Inferior parietal cortex (tissue), 1 donor: ENCODE measurements around the gene PNKD.

ENCODE experiments used
- DNase-seq: peaks from one replicate; pipeline ENCODE4 v3.0.0-alpha.2; 2016; ENCODE audit errors: extremely low spot score

PNKD gene

DNA sequence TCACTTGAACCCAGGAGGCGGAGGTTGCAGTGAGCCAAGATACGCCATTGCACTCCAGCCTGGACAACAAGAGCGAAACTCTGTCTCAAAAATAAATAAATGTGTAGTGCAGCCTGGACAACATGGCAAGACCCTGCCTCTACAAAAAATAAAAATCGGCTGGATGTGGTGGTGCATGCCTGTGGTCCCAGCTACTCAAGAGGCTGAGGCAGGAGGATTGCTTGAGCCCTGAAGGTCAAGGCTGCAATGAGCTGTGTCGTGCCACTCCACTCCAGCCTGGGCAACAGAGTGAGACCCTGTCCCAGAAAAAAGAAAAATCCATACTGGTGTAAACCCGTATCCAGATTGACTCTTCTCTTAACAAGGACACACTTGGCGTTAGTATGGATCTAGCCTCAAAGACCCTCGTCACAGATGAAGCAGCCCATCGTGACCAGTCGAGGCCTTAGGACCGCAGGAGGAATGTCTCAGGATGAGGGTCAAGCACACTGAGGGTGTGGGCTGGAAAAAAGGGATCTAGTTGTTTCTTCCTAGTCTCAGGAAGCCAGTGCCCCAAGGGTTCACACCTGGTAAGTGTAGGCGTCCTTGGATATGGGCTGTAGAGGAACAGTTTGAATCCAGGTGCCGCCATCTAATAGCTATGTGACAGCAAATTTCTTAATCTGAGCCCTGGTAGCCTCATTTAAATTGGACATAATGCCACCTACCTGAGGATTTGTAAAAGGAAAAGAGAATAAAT lies 13.5 kb upstream of the PNKD start:
- DNase-seq, result no peak

DNA sequence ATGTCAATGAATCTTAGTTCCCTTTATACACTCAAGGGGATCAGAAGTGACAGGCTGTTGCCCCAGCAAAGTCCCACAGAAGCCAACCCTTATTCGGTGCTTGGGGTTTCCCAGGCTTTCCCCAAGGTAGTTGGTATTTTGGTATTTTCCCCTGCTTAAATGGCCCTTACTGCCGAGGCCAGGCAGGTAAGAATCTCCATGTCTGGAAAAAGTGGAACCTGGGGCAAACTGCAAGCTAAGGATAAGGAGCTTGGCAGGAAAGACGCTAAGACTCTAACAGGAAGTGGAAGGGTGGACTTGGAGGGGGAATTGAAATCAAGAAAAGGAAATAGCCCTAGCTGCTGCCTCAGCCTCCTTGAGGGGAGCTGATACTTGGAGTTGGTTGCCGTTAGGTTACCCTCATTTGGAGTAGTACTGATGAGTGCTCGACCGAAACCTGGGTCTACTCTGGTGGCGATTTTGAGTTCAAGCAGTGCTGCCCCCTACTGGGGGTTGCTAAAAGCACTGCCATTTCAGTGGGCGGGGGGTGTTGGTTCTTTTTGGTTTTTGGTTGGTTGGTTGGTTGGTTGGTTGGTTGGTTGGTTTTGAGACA lies 12.8 kb upstream of the PNKD start:
- DNase-seq, result no peak

DNA sequence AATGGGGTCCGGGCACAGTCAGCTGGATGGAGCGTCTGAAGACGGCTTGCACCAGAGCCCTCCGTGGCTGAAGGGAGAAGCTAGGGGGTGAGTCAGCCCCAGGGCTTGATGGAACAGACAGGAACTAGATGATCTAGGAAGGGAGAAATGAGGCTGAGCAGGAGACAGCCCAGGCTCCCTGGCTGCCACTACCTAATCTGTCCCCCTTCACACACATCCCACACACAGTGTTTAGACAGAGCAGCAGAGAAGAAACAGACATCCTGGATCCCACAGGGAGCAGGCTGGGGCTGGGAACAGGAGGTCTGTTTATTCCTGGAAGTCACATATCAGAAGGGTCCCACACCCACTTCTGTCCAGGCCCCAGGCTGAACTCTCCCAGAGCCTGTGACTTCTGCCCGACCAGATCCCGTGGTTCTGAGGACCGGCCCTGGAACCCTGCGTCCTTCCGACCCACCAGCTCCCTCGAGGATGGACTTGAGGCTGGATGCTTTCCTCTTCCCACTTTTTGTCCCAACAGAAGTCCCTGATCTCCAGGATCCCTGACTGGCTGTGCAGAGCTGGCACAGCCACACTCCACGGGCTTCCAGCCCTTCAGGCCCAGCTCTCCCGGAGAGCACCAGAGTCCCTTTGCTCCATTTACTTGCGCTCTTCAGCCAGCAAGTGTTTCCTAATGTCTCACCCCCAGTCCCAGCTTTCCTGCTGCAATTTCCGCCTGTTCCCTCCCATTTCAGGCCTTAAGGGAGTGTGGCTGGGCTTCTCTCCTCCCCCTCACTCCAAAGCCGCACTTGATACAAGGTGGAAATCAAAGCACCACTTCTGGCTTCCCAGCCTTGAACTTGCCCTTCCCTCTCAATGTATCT lies 11.0 kb upstream of the PNKD start:
- no peak for DNase-seq

DNA sequence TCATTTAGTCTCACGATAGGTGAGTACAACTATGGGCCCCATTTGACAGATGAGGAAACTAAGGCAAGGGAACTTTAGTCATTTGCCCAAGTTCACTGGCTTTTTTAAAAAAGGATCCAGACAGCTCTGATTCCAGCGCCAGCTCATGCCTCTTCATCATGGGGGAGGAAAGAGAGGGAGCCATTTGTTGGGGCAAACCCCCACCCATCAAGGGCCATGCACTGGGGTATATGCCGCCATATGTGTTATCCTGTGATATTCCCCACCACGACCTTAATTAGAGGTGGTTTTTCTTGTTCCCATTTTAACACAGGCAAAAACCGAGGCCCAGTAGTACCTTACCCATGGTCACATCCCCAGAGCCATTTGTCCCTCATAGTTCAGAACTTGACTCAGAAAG lies 10.2 kb upstream of the PNKD start:
- no peak for DNase-seq

DNA sequence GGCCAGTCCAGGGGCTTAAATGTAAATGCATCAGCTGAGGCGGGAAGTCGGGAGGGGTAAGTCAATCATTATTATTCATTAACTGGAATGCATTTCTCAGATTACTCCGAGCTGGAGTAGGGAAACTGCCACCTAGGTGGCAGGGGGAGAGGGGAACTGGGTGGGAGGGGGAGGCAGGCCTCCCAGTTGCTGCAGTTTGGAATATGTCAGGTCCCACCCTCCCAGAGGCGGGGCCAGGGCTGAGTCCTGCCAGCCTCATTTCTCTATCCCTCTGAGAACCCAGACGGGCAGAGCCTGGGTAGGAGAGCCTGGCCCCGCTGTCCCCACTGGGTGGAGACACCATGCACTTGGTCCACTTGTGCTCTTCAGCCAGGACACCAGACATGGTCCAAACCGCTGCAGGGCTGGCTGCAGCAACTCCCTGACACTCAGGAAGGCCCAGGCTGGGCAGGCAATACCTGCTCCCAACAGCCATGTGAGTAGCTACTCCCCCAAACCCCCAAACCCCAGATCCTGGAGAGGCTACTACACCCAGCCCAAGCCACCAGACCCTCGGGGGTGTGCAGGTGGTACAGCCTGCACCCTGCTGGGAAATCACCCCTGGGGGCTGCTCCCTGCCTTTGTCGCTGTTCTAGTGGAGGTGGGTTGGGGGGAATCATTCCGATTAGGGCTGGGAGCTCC lies 9.4 kb upstream of the PNKD start, which contains the start of gene GPBAR1:
Gene GPBAR1 (plus strand): TSS at position 274 of the 681 bp plus-strand sequence. CDS start 1,710 bp downstream, outside the sequence.
- DNase-seq, result no peak

DNA sequence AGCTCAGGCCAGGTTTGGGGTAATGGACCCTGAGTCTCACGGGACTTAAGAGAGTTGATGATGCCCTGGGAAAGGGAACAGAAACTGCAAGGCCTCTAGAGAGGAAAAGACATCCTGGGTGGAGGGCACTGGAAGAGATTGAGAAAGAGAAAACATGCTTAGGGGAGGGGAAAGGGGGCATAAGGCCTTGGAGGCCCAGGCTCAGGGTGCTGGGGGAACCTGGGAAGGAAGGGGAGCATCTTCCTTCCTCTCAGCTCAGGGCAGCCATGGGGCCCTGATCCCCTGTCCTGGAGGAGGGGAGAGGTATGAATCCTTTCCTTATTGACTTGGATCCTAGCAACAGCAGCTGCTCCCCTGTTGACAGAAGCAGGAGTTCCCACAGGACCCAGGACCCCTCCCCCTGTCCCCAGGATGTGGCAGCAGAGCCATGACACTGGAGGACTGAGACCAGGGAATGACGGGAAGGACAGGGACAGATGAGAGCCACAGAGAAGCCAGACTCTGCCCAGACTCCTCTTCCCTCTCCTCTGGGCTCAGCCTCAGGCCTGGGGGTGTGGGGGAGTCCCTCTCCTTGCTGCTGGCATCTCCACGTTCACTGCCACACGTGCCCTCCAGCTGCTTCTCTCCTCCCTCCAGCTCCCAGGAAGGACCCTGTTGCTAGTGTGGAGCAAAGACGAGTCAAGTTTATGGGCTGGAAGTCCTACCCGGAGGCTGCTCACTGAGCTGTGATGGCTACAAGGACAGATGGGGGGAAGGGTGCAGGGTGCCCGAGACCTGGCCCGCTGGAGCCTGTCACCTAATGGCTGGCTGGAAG lies 8.7 kb upstream of the PNKD start:
- no peak for DNase-seq

DNA sequence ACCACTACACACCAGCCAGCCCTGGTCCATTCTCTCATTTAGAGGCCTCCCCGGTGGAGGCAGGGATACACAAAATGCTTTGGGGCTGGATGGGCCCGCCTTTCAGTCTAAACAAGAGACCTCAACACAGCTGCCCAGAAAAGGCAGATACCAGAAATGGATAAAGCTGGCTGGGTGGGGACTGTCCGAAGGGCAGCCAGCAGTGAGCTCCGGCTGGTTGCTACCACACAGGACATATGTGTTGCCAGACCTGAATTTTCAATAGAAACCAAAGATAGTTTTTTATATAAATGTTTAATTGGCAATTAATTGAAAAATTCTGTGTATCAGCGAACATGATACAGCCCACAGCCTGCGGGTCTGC lies 8.1 kb upstream of the PNKD start:
- DNase-seq, result no peak

DNA sequence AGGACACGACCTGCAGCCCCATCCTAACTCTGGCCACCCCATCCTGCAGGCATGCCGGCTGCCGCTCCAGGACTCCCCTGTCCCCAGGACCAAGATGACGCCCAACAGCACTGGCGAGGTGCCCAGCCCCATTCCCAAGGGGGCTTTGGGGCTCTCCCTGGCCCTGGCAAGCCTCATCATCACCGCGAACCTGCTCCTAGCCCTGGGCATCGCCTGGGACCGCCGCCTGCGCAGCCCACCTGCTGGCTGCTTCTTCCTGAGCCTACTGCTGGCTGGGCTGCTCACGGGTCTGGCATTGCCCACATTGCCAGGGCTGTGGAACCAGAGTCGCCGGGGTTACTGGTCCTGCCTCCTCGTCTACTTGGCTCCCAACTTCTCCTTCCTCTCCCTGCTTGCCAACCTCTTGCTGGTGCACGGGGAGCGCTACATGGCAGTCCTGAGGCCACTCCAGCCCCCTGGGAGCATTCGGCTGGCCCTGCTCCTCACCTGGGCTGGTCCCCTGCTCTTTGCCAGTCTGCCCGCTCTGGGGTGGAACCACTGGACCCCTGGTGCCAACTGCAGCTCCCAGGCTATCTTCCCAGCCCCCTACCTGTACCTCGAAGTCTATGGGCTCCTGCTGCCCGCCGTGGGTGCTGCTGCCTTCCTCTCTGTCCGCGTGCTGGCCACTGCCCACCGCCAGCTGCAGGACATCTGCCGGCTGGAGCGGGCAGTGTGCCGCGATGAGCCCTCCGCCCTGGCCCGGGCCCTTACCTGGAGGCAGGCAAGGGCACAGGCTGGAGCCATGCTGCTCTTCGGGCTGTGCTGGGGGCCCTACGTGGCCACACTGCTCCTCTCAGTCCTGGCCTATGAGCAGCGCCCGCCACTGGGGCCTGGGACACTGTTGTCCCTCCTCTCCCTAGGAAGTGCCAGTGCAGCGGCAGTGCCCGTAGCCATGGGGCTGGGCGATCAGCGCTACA lies 7.4 kb upstream of the PNKD start:
- no peak for DNase-seq

DNA sequence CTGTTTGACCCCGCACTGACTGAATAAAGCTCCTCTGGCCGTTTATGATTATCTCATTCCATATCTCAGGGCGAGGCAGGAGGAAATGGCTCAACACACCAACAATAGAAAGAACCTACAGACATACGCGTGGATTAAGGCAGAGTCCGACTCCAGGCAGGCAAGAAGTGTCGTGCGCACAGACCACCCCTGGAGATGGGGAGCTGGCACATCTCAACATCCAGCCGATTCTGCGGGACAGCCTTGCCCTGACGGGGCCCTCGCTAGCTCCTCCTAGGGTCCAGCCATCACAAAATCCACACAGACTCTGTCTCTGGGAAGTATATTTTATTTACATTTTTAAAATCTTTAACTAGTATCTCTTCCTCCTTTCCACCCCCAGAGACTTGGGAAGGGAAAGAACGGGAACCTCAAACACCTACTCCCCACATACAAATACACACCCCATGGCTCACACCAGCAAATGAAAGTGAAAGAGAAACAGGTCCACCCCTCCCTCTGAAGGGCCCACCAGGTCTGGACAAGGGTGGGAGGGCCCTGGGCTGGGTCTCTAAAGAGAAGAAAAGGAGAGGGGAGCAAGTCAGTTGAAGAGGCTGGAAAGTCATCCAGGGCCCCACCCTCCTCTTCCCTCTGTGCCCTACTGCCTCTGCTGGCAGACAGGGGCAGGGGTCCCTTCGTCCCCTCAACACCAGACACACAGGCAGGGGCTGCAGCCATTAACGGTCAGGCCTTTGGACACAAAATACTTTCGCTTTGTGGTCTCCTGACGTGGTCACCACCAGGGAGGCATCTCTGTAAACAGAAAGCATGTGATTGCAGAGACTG lies 6.3 kb upstream of the PNKD start:
- DNase-seq, result no peak

DNA sequence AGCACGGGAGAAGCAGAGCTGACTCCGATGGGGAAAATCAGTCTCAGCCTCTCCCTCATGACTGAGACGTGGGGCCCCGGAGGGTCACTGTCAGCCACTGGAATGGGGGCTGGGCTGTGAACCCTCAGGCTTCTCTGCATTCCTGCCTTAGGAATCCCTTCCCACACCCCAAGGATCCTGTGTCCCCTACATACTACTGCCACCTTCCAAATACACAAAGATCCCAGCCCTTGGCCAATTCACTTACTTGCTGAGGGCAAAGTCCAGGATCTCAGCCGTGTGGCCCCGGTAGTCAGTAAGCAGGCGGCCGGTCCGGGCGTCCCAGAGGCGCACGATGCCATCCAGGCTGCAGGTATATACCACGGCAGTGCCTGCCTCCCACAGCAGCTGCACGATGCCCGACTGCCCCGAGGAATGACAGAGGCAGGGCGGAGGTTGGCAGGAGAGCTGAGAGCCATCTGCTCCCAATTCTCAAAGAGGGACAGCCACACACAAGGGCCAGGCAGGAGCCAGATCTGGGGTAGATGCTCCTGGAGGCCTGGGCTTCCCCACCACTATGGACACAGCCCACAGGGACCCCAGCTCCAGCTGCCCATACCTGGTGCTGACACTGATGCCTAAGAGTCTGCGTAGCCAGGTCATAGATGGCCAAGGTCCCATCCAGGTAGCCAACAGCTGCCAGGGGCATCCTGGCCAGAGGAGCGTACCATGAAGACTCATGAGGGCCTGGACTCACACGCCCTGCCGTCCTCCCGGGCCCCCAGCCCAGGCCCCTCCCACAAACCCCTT lies 5.4 kb upstream of the PNKD start:
- no peak for DNase-seq

DNA sequence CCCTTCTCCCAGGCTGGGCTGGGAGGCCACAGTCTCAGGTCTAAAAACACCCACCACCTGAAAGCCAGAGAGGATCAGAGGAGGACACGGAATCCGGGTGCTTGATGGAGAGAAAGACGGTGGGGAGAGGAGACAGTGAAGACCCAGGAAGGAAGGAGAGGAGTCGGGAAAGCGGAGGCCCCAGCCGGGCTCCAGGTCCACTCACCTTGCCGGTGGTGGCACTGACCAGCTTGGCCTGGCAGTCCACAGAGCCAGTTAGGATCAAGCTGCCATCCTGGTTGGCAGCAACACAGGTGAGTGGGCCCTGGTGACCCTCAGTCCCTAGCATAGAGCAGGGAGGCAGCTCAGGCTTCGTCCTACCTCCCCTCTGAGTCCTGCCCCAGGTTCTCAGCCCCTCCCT lies 4.7 kb upstream of the PNKD start:
- no peak for DNase-seq

DNA sequence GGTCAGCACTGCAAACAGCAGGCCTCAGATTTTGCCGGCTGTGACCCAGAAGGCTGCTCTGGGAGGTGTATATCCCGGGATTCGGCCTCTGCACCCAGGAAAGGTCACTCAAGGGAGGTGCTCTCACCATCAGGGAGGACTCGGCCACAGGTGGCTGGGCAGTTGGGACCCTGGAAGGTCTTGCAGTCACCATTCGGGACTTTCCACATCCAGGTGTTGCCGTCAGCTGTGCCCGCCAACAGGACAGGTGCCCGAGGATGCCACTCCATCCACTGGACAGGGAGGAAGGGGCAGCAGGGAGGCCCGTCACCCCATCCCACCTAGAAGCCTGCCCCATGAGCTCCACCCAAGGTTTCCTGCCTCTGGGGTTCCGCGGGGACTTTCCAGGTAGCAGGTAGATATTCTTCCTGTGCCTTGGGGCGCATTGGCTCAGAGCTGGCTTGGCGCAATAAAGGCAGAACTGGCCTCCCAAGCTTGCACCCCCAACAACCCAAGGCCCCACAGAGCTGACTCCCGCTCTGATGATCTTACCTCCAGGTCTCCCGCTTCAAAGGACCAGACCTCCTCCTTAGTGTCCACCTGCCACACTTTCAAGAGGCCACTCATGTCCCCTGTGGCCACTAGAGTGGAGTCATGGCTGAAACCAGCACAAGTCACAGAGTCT lies 3.9 kb upstream of the PNKD start:
- DNase-seq, result no peak

DNA sequence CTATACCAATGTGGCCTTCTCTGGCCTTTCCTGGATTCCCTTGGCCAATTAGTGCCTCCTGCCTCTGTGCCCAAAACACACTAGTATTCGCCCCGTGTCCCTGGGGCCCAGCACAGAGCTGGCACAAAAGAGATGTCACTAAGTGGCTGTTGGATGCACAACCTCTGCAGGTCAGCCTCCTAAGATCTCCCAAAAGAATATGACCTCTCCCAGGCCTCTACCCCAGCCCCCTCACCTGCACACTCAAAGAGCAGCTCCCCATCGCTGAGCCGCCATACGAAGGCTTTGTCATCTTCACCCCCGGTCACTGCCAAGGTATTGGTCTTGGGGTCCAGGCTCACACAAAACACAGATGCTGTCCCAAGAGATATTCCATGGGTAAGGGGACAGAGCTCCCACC lies 3.1 kb upstream of the PNKD start:
- DNase-seq, result no peak

DNA sequence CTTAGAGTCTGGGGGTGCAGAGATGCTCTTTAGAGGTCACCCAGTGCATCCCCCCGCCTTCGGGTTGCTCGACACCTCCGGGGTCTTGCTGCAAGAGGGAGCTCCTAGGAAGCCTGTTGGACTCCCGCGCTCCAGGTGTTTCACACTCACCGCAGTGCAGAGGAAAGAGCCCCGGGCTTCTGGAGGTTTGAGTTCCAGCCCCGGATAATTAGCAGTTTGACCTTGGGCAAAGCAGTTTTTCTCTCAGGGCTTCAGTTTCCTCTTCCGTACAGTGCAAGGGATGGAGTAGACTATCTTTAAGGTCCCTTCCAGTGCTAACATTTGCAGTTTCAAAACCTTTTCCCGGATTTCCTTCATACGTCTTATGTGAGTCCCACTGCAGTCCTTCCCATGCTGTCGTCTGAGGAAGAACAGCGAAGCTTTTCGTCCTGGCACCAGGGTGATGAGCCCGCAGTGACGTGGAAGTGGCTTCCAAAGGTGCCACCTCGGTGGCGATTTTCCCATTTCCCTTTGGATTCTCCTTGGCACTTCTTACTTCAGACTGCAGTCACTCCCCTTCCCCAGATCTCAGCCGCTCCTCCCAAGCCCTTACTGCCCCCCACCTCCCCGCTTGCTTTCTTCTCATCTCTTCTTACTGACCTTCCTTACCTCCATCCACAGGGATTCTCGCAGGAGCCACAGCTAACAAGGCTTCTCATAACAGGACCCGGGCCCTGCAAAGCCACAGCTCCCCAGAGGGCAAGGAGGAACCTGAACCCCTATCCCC lies 585 bp downstream of the PNKD start:
- no peak for DNase-seq

DNA sequence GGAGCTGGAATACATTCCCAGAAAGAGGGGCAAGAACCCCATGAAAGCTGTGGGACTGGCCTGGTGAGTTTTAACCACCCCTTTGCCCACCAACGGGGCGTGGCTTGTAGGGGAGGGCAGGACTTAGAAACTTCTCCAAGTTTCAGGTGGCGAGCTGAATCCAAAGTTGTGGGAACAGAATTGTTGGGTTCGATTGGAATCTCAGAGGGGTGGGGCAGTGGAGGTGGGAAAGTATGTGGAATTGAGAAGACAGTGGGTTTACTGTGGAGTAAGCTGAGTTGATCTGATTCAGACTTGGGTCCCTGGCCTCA lies 1.1 kb downstream of the PNKD start:
- DNase-seq, result no peak

DNA sequence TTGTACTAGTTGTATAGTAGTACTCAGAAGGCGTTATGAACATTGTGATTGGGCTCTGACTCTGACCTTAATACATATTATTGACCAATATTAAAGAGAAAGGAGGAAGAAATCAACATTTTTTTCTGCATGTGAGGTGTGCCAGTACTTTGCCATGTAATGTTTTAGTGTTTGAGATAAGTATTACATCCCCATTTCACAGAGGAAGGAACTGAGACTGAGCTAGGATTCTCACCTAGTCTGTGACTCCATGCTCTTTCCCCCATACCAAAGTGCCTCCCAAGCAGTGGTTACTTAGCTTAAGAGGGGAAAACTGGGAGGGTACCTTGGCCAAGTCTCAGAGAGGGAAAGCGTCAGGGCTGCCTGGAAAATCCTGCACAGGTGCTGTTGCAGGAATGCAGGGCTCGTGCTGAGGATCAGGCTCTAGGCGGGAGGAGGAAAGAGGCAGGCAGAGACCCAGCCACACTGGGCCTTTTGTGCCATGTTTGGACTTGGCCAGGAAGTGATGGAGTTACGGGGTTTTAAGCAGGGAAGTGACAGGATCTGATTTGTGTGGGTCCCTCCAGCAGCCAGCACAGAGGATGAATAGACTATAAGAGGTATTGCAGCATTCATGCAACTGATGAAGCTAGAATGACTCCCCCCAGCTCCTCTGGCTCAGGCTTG lies 1.7 kb downstream of the PNKD start:
- DNase-seq, result no peak
